Lower leg skin (tissue), 4 donors: ENCODE data around the gene GALNT14. TPM values are rescaled to one million over a fixed set of nuclear protein-coding genes. Genes with fewer than 3 reads are reported as not detected.
A peak's percentile ranks its signal among the peaks of the same experiment; 100 is the strongest.

Experiments used
- DNase-seq, 2 donors: peaks; one replicate each; pipeline ENCODE4 v3.0.0-alpha.2; 2019; ENCODE audit warnings: low spot score in 2 of 2
- H3K4me3 ChIP-seq: fragments of 200-600 bp; sonication (generic); 2 replicates; pipeline ENCODE4 v1.5.1; 2017; ENCODE audit warnings: mild to moderate bottlenecking, low read depth; ENCODE audit not compliant: poor library complexity, severe bottlenecking
- CTCF ChIP-seq, 3 donors: fragments of 450-650 bp; IDR thresholded peaks; one replicate each; pipeline ENCODE4 v1.5.1; 2016; ENCODE audit warnings: antibody characterized with exemption in 3 of 3, mild to moderate bottlenecking in 3 of 3, moderate library complexity in 2 of 3
- POLR2A ChIP-seq, 2 donors: fragments of 450-650 bp; IDR thresholded peaks; one replicate each; pipeline ENCODE4 v1.6.1; 2016 to 2017; ENCODE audit warnings: antibody characterized with exemption in 2 of 2, mild to moderate bottlenecking in 1 of 2, moderate library complexity in 1 of 2
- WGBS, 2 donors: methylation state at CpG; one replicate each; pipeline ENCODE4 v1.1.5; 2018; 5-methylcytosine and 5-hydroxymethylcytosine counted together
- intact Hi-C: fragments of 100-400 bp; cut with DNase I; formaldehyde crosslinking; loops from one replicate; pipeline ENCODE4 v1.15.0; 2023; ENCODE audit warnings: low total_unique reads
- total RNA-seq, 4 donors: library from RNA; depleted of rRNA; stranded (reverse); fragments of >200 nt; gene quantifications; one replicate each; pipeline ENCODE4 v1.1.0, GENCODE V29; 2016

The GALNT14 gene
- total RNA-seq, 4 donors from 2014 or later = 2.5 to 6.2 (median 4.0) TPM

GRCh38 chr2:31013301-31013700, 124.9 kb downstream of the GALNT14 start:
- 77 to 81% methylated on average over 8 of the region's 8 CpGs for WGBS, 2 donors
- intact Hi-C loops = no loop called here
- no peak for DNase-seq
- TF ChIP-seq POLR2A (IDR thresholded peaks at IDR 0.05) = no peak
- no peak for TF ChIP-seq CTCF (IDR thresholded peaks at IDR 0.05)
- no peak overlapping the region for H3K4me3 ChIP-seq

GRCh38 chr2:31012406-31012805, 125.8 kb downstream of the GALNT14 start:
- 64 to 86% methylated on average over 1 of the region's 1 CpG for whole genome bisulfite sequencing, 2 donors
- intact Hi-C loops = no loop called here
- TF ChIP-seq POLR2A (IDR thresholded peaks at IDR 0.05) (no peak), CTCF (IDR thresholded peaks at IDR 0.05) (no peak)
- no peak for DNase-seq
- H3K4me3 ChIP-seq = no peak overlapping the region

- no peak for DNase-seq
- no peak overlapping the region for H3K4me3 ChIP-seq
- no peak for TF ChIP-seq POLR2A (IDR thresholded peaks at IDR 0.05)
- intact Hi-C loops = no loop called here
- WGBS, 2 donors = 80 to 88% methylated on average over 6 of the region's 6 CpGs
Observed at GRCh38 chr2:31011587-31011986, 126.7 kb downstream of the GALNT14 start.

- TF ChIP-seq POLR2A (IDR thresholded peaks at IDR 0.05) = no peak
- no peak for DNase-seq
- H3K4me3 ChIP-seq = no peak overlapping the region
- 39 to 54% methylated on average over 12 of the region's 12 CpGs for WGBS, 2 donors
- intact Hi-C loops = no loop called here
Observed at GRCh38 chr2:31008561-31009114, 129.6 kb downstream of the GALNT14 start.

- TF ChIP-seq CTCF (IDR thresholded peaks at IDR 0.05) = no peak
- intact Hi-C loops = no loop called here
- no peak overlapping the region for H3K4me3 ChIP-seq
- no peak for DNase-seq
Observed at GRCh38 chr2:31004257-31004656, 134.0 kb downstream of the GALNT14 start.

GRCh38 chr2:31003749-31004148, 134.5 kb downstream of the GALNT14 start:
- TF ChIP-seq CTCF (IDR thresholded peaks at IDR 0.05) = no peak
- no peak for TF ChIP-seq POLR2A (IDR thresholded peaks at IDR 0.05)
- intact Hi-C loops = no loop called here
- DNase-seq = peak in 1 of 2 donors; percentile 16
- no peak overlapping the region for H3K4me3 ChIP-seq
- WGBS, 2 donors = 46 to 47% methylated on average over 8 of the region's 8 CpGs

- no peak for DNase-seq
- 64 to 76% methylated on average over 4 of the region's 4 CpGs for WGBS, 2 donors
- H3K4me3 ChIP-seq = no peak overlapping the region
- no peak for TF ChIP-seq CTCF (IDR thresholded peaks at IDR 0.05)
- no peak for TF ChIP-seq POLR2A (IDR thresholded peaks at IDR 0.05)
- intact Hi-C loops = no loop called here
Observed at GRCh38 chr2:31002537-31003150, 135.6 kb downstream of the GALNT14 start.
